IMR-90 (cell line): ENCODE data around the gene ABCA9. TPM values are rescaled to one million over a fixed set of nuclear protein-coding genes. Genes with fewer than 3 reads are reported as not detected.

ENCODE experiments used
- ATAC-seq: fragments of 200-7000 bp; cut with Tn5 transposase; 2 replicates; pipeline ENCODE4 v1.9.1; 2020; ENCODE audit warnings: low read depth, mild to moderate bottlenecking, moderate library complexity
- BruUV-seq: library from RNA; stranded (reverse); fragments of 400-500 nt; replicated peaks from 2 replicates; lab custom pipeline; 2021; lab: Mats Ljungman, UMichigan
- CTCF ChIA-PET: fragments of 300-600 bp; formaldehyde crosslinking; extraction: SDS; loops from one replicate; lab custom pipeline; 2021; ENCODE audit warnings: antibody characterized with exemption; lab: Yijun Ruan, JAX
- POLR2A ChIA-PET: fragments of 300-600 bp; sonication (Branson Sonifier 250); formaldehyde crosslinking; loops from one replicate; lab custom pipeline; 2022; ENCODE audit warnings: antibody characterized with exemption; ENCODE audit not compliant: unreplicated experiment; lab: Charles Lee
- DNase-seq: peaks from one replicate; pipeline ENCODE4 v3.0.0; 2013
- H2AFZ ChIP-seq: replicated peaks from 2 replicates; pipeline ENCODE3; 2013; ENCODE audit warnings: low read length, mild to moderate bottlenecking; ENCODE audit not compliant: poor library complexity
- H2AK5ac ChIP-seq: 2 replicates; pipeline ENCODE4 v1.6.1; 2013; ENCODE audit warnings: low read depth, low read length, inconsistent platforms
- H2AK9ac ChIP-seq: replicated peaks from 2 replicates; pipeline ENCODE3; 2013; ENCODE audit warnings: mild to moderate bottlenecking, low read depth, low read length, moderate library complexity; ENCODE audit not compliant: poor library complexity
- H2BK120ac ChIP-seq: 2 replicates; pipeline ENCODE4 v1.6.1; 2013; ENCODE audit warnings: low read depth, low read length, inconsistent platforms
- H2BK15ac ChIP-seq: 3 replicates; pipeline ENCODE4 v1.6.1; 2013; ENCODE audit warnings: low read depth, low read length, inconsistent platforms
- H2BK20ac ChIP-seq: 2 replicates; pipeline ENCODE4 v1.6.1; 2013; ENCODE audit warnings: low read depth, mild to moderate bottlenecking, inconsistent platforms, low read length, moderate library complexity
- H2BK5ac ChIP-seq: 2 replicates; pipeline ENCODE4 v1.6.1; 2013; ENCODE audit warnings: mild to moderate bottlenecking, low read depth, low read length, inconsistent platforms; ENCODE audit not compliant: poor library complexity, severe bottlenecking
- H3K14ac ChIP-seq: replicated peaks from 2 replicates; pipeline ENCODE4 v1.6.1; 2013; ENCODE audit warnings: low read depth, low read length, inconsistent platforms
- H3K18ac ChIP-seq: 2 replicates; pipeline ENCODE4 v1.6.1; 2013; ENCODE audit warnings: low read depth, low read length, control low read depth
- H3K23ac ChIP-seq: 2 replicates; pipeline ENCODE4 v1.6.1; 2013; ENCODE audit warnings: low read depth, low read length, inconsistent platforms
- H3K27ac ChIP-seq: 2 replicates; pipeline ENCODE4 v1.5.1; 2013; ENCODE audit warnings: mild to moderate bottlenecking, control low read depth, low read length; ENCODE audit not compliant: insufficient read depth
- H3K27me3 ChIP-seq: 2 replicates; pipeline ENCODE4 v1.6.1; 2013; ENCODE audit warnings: low read length; ENCODE audit not compliant: control insufficient read depth, insufficient read depth
- H3K36me3 ChIP-seq: 2 replicates; pipeline ENCODE4 v1.6.1; 2013; ENCODE audit warnings: low read length, mixed read lengths; ENCODE audit not compliant: control insufficient read depth, insufficient read depth
- H3K4ac ChIP-seq: 2 replicates; pipeline ENCODE4 v1.6.1; 2013; ENCODE audit warnings: low read depth, low read length, inconsistent platforms
- H3K4me1 ChIP-seq: 2 replicates; pipeline ENCODE4 v1.6.1; 2013; ENCODE audit warnings: low read length, mixed read lengths; ENCODE audit not compliant: control insufficient read depth, insufficient read depth
- H3K4me2 ChIP-seq: 2 replicates; pipeline ENCODE4 v1.6.1; 2013; ENCODE audit warnings: low read depth, mild to moderate bottlenecking, control low read depth, low read length, moderate library complexity
- H3K4me3 ChIP-seq: 2 replicates; pipeline ENCODE4 v1.5.1; 2013; ENCODE audit warnings: low read depth, mild to moderate bottlenecking, control low read depth, low read length, moderate library complexity; ENCODE audit not compliant: insufficient read depth
- H3K56ac ChIP-seq: 2 replicates; pipeline ENCODE4 v1.6.1; 2013; ENCODE audit warnings: low read length, inconsistent platforms; ENCODE audit not compliant: insufficient read depth; ENCODE audit errors: extremely low read depth
- H3K79me1 ChIP-seq, 2 experiments: 2 replicates each; pipeline ENCODE4 v1.6.1; 2013; ENCODE audit warnings: low read length in 2 of 2, inconsistent platforms in 1 of 2, low read depth in 1 of 2
- H3K9ac ChIP-seq: 2 replicates; pipeline ENCODE4 v1.6.1; 2013; ENCODE audit warnings: low read depth, low read length, control low read depth
- H3K9me1 ChIP-seq: 2 replicates; pipeline ENCODE4 v1.6.1; 2013; ENCODE audit warnings: low read length, inconsistent platforms; ENCODE audit not compliant: insufficient read depth
- H3K9me3 ChIP-seq: 2 replicates; pipeline ENCODE4 v1.6.1; 2013; ENCODE audit warnings: low read length; ENCODE audit not compliant: control insufficient read depth, insufficient read depth
- H4K20me1 ChIP-seq: 2 replicates; pipeline ENCODE4 v1.6.1; 2013; ENCODE audit warnings: low read length, inconsistent platforms; ENCODE audit not compliant: insufficient read depth
- H4K5ac ChIP-seq: 2 replicates; pipeline ENCODE4 v1.6.1; 2013; ENCODE audit warnings: mild to moderate bottlenecking, low read depth, low read length, control low read depth
- H4K8ac ChIP-seq, 2 experiments: 2 replicates each; pipeline ENCODE4 v1.6.1; 2013; ENCODE audit warnings: low read depth in 2 of 2, low read length in 2 of 2, control low read depth in 1 of 2, inconsistent platforms in 1 of 2
- H4K91ac ChIP-seq: 2 replicates; pipeline ENCODE4 v1.6.1; 2013; ENCODE audit warnings: low read depth, low read length, inconsistent platforms; ENCODE audit not compliant: insufficient read depth
- CHD1 ChIP-seq: IDR thresholded peaks from 2 replicates; pipeline ENCODE4 v1.6.1; 2012; ENCODE audit warnings: low read depth, low read length, improper control_type of control experiment
- RFX5 ChIP-seq: IDR thresholded peaks from 2 replicates; pipeline ENCODE4 v1.8.0; 2012; ENCODE audit warnings: low read depth, mild to moderate bottlenecking, low read length, moderate library complexity
- WGBS, 2 experiments: methylation state at CpG; one replicate each; pipeline versions ENCODE4 v1.1.5 to v1.1.7; 2013; ENCODE audit warnings: missing lambda C conversion rate in 2 of 2; ENCODE audit not compliant: insufficient read length in 1 of 2; ENCODE audit errors: extremely low coverage in 2 of 2; 5-methylcytosine and 5-hydroxymethylcytosine counted together
- dilution Hi-C: fragments of 300-500 bp; cut with HindIII; formaldehyde crosslinking; loops from one replicate; pipeline ENCODE4 v1.14.3; 2018; ENCODE audit warnings: low sequenced_read_pairs; ENCODE audit not compliant: unreplicated experiment
- in situ Hi-C: fragments of 300-500 bp; cut with MboI; formaldehyde crosslinking; loops from 3 replicates; pipeline ENCODE4 v1.14.3; 2019; ENCODE audit warnings: low sequenced_read_pairs, inconsistent platforms, mixed read lengths
- intact Hi-C: fragments of 100-400 bp; cut with micrococcal nuclease; formaldehyde crosslinking; loops from 2 replicates; pipeline ENCODE4 v1.10.0; 2022
- polyA plus RNA-seq, 3 experiments: library from polyadenylated mRNA; depleted of rRNA; stranded (reverse); fragments of >200 nt; gene quantifications; 2 replicates each; pipeline ENCODE4 v1.2.3, GENCODE V29; 2012; ENCODE audit warnings: low replicate concordance in 1 of 3
- total RNA-seq: library from RNA; depleted of rRNA; stranded (reverse); fragments of >200 nt; gene quantifications from 2 replicates; pipeline ENCODE4 v1.2.3, GENCODE V29; 2012
- TF ChIP-seq, protein P1 (sequence below): conservative IDR thresholded peaks from 2 replicates; pipeline ENCODE4 v1.5.1; 2012; ENCODE audit warnings: mild to moderate bottlenecking, low read depth, low read length, improper control_type of control experiment

Gene ABCA9
- total and polyA plus RNA-seq, 2 of the 4 experiments (the other 2 are of a cell fraction): under 0.01 TPM; not detected in 1

GRCh38 chr17:69058165-69058564 is 2.6 kb downstream of the ABCA9 start:
- H2AK5ac ChIP-seq: no peak overlapping the region
- H3K14ac ChIP-seq: no peak overlapping the region
- DNase-seq (no peak), ATAC-seq (no peak)
- H3K4me2 ChIP-seq: no peak overlapping the region
- H2AK9ac ChIP-seq: no peak overlapping the region
- no peak overlapping the region for H3K27ac ChIP-seq
- BruUV-seq: no TSS peak
- no peak overlapping the region for H4K8ac ChIP-seq
- no peak overlapping the region for H3K4me3 ChIP-seq
- no CpG with 5 or more reads among the region's 1 CpG for WGBS, 2 experiments
- H3K56ac ChIP-seq: no peak overlapping the region
- H3K4ac ChIP-seq: no peak overlapping the region
- H4K5ac ChIP-seq: no peak overlapping the region
- no peak overlapping the region for H3K23ac ChIP-seq
- no peaks in the 10 kb centered on the region for H3K27me3 ChIP-seq
- POLR2A ChIA-PET: no interaction called here
- no peak overlapping the region for H2BK20ac ChIP-seq
- H3K36me3 ChIP-seq: no peaks in the 10 kb centered on the region
- TF ChIP-seq, protein P1, sequence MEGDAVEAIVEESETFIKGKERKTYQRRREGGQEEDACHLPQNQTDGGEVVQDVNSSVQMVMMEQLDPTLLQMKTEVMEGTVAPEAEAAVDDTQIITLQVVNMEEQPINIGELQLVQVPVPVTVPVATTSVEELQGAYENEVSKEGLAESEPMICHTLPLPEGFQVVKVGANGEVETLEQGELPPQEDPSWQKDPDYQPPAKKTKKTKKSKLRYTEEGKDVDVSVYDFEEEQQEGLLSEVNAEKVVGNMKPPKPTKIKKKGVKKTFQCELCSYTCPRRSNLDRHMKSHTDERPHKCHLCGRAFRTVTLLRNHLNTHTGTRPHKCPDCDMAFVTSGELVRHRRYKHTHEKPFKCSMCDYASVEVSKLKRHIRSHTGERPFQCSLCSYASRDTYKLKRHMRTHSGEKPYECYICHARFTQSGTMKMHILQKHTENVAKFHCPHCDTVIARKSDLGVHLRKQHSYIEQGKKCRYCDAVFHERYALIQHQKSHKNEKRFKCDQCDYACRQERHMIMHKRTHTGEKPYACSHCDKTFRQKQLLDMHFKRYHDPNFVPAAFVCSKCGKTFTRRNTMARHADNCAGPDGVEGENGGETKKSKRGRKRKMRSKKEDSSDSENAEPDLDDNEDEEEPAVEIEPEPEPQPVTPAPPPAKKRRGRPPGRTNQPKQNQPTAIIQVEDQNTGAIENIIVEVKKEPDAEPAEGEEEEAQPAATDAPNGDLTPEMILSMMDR: 0 out of 2 replicates have a peak, but pooled peaks have one; percentile 5
- TF ChIP-seq CHD1: no peak
- TF ChIP-seq RFX5: no peak
- intact Hi-C loops (loop anchor here (10.0 kb wide), 1 partner anchor 283 kb away; no protein-coding TSS in a partner anchor), in situ Hi-C loops (no loop called here), dilution Hi-C loops (no loop called here)
- no peaks in the 10 kb centered on the region for H4K20me1 ChIP-seq
- no peak overlapping the region for H2BK5ac ChIP-seq
- no peak overlapping the region for H3K9ac ChIP-seq
- no peaks in the 10 kb centered on the region for H3K9me3 ChIP-seq
- H2BK15ac ChIP-seq: no peak overlapping the region
- no peaks in the 10 kb centered on the region for H3K9me1 ChIP-seq
- no peak overlapping the region for H3K18ac ChIP-seq
- CTCF ChIA-PET: interaction anchor here (1.0 kb wide), 1 partner anchor 30 kb away, joined by 3 read pairs; no protein-coding TSS in a partner anchor
- H3K79me1 ChIP-seq: no peaks in the 10 kb centered on the region
- H4K91ac ChIP-seq: no peak overlapping the region
- no peaks in the 10 kb centered on the region for H3K4me1 ChIP-seq
- H2BK120ac ChIP-seq: no peak overlapping the region
- no peak overlapping the region for H2AFZ ChIP-seq
